T-helper 17 cell (primary cell): ENCODE data around the gene HS2ST1. TPM values are rescaled to one million over a fixed set of nuclear protein-coding genes. Genes with fewer than 3 reads are reported as not detected.
"Not testable (repeated sequence)": the region's sequence is repeated elsewhere in the genome, so short reads cannot be mapped to it uniquely, and the experiment has no call there.

ENCODE experiments used
- ATAC-seq: fragments of 150-1000 bp; cut with Tn5 transposase; 2 replicates; pipeline ENCODE4 v1.10.0; 2021; ENCODE audit warnings: mild to moderate bottlenecking, moderate library complexity
- DNase-seq, 3 donors: peaks; one replicate each; pipeline versions ENCODE4 v3.0.0 to v3.0.0-alpha.2; 2020 to 2021
- H3K9me3 ChIP-seq: one replicate; pipeline ENCODE4 v1.7.0; 2013; ENCODE audit warnings: low read length, mild to moderate bottlenecking; ENCODE audit not compliant: control insufficient read depth, poor library complexity, severe bottlenecking
- H3K27ac Mint-ChIP-seq: one replicate; pipeline ENCODE4 v1.8.0; 2022; ENCODE audit warnings: mild to moderate bottlenecking, moderate library complexity, mixed read lengths
- H3K27me3 Mint-ChIP-seq: one replicate; pipeline ENCODE4 v1.8.0; 2022; ENCODE audit warnings: mixed read lengths
- H3K36me3 Mint-ChIP-seq: one replicate; pipeline ENCODE4 v1.8.0; 2022; ENCODE audit warnings: low read depth, mixed read lengths
- H3K4me1 Mint-ChIP-seq: one replicate; pipeline ENCODE4 v1.8.0; 2022; ENCODE audit warnings: mild to moderate bottlenecking, mixed read lengths
- H3K4me3 Mint-ChIP-seq: one replicate; pipeline ENCODE4 v1.8.0; 2022; ENCODE audit warnings: mild to moderate bottlenecking, moderate library complexity, mixed read lengths
- total RNA-seq, 4 donors: library from RNA in 2 of 4; stranded (reverse) in 2 of 4; gene quantifications; one replicate each; pipeline ENCODE4 v1.2.3 and lab custom pipeline; 2022 to 2026

The HS2ST1 gene
- total RNA-seq, 2 donors from 2014 or later, result 11.7 to 12.0 TPM

DNA sequence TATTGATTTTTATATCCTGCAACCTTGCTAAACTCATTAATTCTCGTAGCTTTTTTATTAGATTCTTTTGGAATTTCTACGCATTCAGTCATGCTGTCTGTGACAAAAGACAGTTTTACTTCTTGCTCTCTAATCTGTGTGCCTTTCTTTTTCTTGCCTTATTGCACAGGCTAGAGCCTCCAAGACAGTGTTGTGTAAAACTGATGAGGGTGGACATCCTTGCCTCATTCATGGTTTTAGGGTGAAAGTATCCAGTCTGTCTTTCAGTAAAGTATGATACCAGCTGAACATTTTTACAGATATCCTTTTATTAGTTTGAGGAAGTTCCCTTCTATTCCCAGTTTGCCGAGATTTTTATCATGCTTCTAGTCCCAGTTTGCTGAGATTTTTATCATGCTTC lies 133.8 kb downstream of the HS2ST1 start:
- no peak for DNase-seq
- H3K27ac Mint-ChIP-seq, result no peak overlapping the region
- no peaks in the 10 kb centered on the region for H3K9me3 ChIP-seq
- no peak for ATAC-seq
- peaks cover 2% of the 10 kb centered on the region for H3K36me3 Mint-ChIP-seq
- H3K4me3 Mint-ChIP-seq, result no peak overlapping the region
- no peaks in the 10 kb centered on the region for H3K27me3 Mint-ChIP-seq
- peaks cover 19% of the 10 kb centered on the region for H3K4me1 Mint-ChIP-seq

DNA sequence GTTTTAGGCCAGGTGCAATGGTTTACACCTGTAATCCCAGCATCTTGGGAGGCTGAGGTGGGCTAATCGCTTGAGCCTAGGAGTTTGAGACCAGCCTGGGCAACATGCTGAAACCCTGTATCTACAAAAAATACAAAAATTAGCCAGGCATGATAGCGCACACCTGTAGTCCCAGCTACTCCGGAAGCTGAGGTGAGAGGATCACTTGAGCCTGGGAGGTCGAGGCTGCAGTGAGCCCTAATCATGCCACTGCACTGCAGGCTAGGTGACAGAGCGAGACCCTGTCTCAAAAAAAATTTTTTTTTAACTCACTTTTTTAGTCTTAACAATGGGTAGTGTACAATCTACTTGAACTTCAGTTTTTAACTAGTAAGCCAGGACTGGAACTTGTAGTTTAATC lies 137.5 kb downstream of the HS2ST1 start:
- Mint-ChIP-seq H3K27ac (no peak overlapping the region), H3K4me1 (peaks cover 9% of the 10 kb centered on the region), H3K36me3 (peaks cover 2% of the 10 kb centered on the region), H3K4me3 (no peak overlapping the region), H3K27me3 (no peaks in the 10 kb centered on the region)
- H3K9me3 ChIP-seq, result no peaks in the 10 kb centered on the region
- no peak for ATAC-seq
- DNase-seq, result no peak

DNA sequence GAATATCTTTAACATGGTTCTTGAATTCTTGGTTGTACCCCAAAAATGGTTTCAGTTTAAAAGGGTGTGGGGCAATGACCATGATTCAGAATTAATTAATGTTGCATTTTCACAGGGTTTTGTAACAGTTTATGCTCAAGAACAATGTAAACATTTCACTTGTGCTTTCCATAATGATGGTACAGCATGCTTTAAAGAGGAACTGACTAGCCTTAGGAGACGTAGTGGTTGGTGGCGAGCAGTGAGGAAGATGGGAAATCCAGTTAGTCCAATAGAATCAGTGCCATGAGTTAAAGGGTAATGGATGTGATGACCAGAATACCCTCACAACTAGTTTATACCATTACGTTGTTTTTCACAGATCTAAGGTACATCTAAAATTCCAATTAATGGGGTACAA lies 138.0 kb downstream of the HS2ST1 start:
- Mint-ChIP-seq H3K27me3 (no peaks in the 10 kb centered on the region), H3K4me1 (peaks cover 7% of the 10 kb centered on the region), H3K27ac (no peak overlapping the region), H3K36me3 (no peaks in the 10 kb centered on the region), H3K4me3 (no peak overlapping the region)
- ATAC-seq (no peak), DNase-seq (no peak)
- no peaks in the 10 kb centered on the region for H3K9me3 ChIP-seq

DNA sequence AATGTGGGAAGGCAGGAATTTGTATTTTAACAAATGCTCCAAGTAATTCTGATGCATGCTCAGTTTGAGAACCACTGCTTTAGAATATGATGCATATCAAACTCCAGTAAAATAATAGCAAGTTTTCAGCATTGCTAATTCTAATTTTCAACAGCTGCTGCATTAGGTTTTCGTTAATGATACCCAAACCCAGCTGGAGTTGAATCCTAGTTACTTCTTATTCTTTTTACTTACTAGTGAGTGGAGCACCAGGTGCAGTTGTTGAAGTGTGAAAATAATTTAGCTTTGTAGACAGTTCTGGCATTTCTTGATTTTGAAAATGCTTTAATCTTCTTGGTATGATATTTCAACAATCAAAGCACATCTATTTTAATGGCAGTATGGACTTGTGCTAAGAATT lies 138.5 kb downstream of the HS2ST1 start:
- Mint-ChIP-seq H3K27me3 (no peaks in the 10 kb centered on the region), H3K27ac (no peak overlapping the region), H3K4me1 (peaks cover 7% of the 10 kb centered on the region), H3K4me3 (no peak overlapping the region), H3K36me3 (no peaks in the 10 kb centered on the region)
- ATAC-seq (no peak), DNase-seq (no peak)
- H3K9me3 ChIP-seq, result no peaks in the 10 kb centered on the region

DNA sequence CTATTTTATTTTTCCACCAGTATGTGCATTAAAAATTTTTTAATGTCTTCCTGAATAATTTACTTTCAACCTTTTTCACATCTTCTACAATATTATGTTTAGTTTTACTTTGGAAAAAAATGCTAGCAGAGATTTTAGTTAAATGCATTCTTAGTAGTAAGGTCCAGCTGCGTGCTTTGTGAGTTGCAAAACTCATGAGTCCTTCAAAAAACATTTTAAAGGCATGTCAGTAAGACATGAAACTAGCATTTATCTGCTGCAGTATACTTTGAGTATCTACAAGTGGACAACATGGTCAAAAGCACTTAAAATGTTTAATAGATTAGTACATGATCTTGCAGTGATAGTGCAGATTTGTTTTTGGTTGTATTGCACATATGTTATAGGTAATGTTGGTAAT lies 139.0 kb downstream of the HS2ST1 start:
- H3K4me3 Mint-ChIP-seq, result no peak overlapping the region
- peaks cover 7% of the 10 kb centered on the region for H3K4me1 Mint-ChIP-seq
- no peaks in the 10 kb centered on the region for H3K36me3 Mint-ChIP-seq
- H3K9me3 ChIP-seq, result no peaks in the 10 kb centered on the region
- DNase-seq (no peak), ATAC-seq (no peak)
- H3K27me3 Mint-ChIP-seq, result no peaks in the 10 kb centered on the region
- H3K27ac Mint-ChIP-seq, result no peak overlapping the region

DNA sequence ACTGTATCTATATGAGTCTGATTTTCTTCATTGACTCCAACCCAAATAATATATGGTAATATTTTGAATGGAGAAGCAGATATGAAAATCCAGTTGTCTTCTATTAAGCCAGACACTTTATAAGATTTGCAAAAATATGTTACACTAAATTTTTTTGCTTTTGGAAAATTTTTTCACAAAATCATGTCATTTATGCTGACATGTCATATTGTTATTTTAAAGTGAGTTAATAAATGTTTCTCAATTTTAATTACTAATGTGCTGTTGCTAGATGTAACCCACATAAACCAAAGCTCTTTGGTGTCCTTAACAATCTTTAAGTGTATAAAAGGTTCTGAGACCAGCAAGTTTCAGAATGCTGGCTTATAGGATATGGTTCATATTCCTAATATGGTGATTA lies 142.5 kb downstream of the HS2ST1 start:
- ATAC-seq (no peak), DNase-seq (no peak)
- H3K4me1 Mint-ChIP-seq, result peaks cover 5% of the 10 kb centered on the region
- H3K9me3 ChIP-seq, result no peaks in the 10 kb centered on the region
- H3K36me3 Mint-ChIP-seq, result no peaks in the 10 kb centered on the region
- H3K27me3 Mint-ChIP-seq, result no peaks in the 10 kb centered on the region
- no peak overlapping the region for H3K4me3 Mint-ChIP-seq
- peak overlapping the region; percentile 75 for H3K27ac Mint-ChIP-seq

DNA sequence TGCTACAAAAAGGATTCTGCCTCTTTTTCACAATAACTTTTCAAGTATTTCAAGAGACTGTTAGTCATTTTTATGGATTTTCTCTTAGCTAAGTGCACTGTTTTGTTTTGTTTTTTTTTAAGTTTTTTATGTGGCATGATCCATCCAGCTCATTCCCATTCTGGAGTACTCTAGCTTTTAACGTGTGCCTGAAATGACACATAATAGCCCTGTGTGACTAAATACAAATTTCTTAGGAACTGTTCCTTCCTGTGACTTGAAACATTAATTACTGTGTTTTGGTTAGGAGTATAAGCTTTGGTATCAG lies 143.9 kb downstream of the HS2ST1 start:
- DNase-seq (no peak), ATAC-seq (no peak)
- no peaks in the 10 kb centered on the region for H3K9me3 ChIP-seq
- Mint-ChIP-seq H3K36me3 (no peaks in the 10 kb centered on the region), H3K27ac (peak overlapping the region; percentile 75), H3K4me3 (no peak overlapping the region), H3K4me1 (peaks cover 6% of the 10 kb centered on the region), H3K27me3 (no peaks in the 10 kb centered on the region)

DNA sequence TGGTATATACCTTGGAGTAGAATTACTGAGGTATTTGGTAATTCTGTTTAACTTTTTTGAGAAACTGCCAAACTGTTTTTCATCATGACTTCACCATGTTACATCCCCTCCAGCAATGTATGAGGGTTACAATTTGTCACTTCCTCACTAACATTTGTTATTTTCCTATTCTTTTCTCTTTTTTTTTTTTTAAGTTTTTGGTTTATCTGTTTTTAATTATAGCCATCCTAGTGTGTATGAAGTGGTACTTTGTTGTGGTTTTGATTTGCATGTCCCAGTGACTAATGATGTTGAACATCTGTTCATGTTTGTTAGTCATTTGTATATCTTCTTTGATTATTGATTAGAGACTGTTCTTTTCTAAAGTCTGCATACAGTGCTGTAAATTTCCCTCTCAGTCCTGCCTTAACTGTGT lies 147.3 kb downstream of the HS2ST1 start:
- H3K4me1 Mint-ChIP-seq, result peaks cover 9% of the 10 kb centered on the region
- peak; percentile 61 for ATAC-seq

DNA sequence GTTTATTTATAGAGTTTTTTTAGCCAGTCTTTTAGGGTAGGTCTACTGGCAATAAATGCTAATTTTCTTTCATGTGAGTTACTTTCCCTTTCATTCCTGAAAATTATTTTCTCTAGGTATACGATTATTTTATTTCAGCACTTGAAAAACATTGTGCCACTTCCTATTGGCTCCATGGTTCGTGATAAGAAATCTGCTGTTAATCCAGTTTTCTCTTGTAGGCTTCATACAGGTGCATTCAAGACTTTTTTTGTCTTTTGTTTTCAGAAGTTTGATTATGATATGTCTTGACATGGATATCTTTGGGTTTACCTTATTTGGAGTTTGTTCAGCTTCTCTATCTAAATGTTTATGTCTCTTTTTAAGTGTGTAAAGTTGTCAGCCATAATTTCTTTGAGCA lies 148.3 kb downstream of the HS2ST1 start:
- no peak for DNase-seq
- no peaks in the 10 kb centered on the region for H3K9me3 ChIP-seq
- peak overlapping the region; percentile 54 for H3K27ac Mint-ChIP-seq
- no peak for ATAC-seq
- H3K4me3 Mint-ChIP-seq, result no peak overlapping the region
- H3K36me3 Mint-ChIP-seq, result no peaks in the 10 kb centered on the region
- H3K4me1 Mint-ChIP-seq, result peaks cover 9% of the 10 kb centered on the region
- no peaks in the 10 kb centered on the region for H3K27me3 Mint-ChIP-seq

More for the DNA sequence above, 147.3 kb downstream of the HS2ST1 start:
- H3K9me3 ChIP-seq, result no peaks in the 10 kb centered on the region
- no peak for DNase-seq
- Mint-ChIP-seq H3K4me3 (no peak overlapping the region), H3K27me3 (no peaks in the 10 kb centered on the region), H3K36me3 (no peaks in the 10 kb centered on the region), H3K27ac (peak overlapping the region; percentile 54)

DNA sequence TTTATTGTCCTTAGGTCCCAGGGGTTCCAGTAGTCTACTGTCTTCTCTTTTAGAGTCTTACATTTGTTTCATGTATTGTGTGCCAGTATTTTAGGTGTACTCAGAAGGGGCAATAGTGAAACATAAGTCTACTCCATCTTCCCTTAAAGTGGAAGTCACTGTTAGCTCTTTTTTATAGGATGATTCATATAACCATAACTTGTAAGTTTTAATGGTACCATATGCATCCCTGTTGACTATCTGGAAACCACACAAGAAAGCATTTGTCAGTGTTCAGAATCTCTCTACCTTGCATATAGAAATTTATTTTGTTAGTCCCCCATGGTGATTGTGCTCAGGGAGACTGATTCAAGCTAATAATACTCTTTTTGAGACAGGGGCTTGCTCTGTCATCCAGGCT lies 149.9 kb downstream of the HS2ST1 start:
- H3K9me3 ChIP-seq, result no peaks in the 10 kb centered on the region
- H3K27ac Mint-ChIP-seq, result peak overlapping the region; percentile 24
- no peak overlapping the region for H3K4me3 Mint-ChIP-seq
- no peak for DNase-seq
- no peaks in the 10 kb centered on the region for H3K36me3 Mint-ChIP-seq
- H3K27me3 Mint-ChIP-seq, result no peaks in the 10 kb centered on the region
- peaks cover 11% of the 10 kb centered on the region for H3K4me1 Mint-ChIP-seq
- ATAC-seq, result no peak

DNA sequence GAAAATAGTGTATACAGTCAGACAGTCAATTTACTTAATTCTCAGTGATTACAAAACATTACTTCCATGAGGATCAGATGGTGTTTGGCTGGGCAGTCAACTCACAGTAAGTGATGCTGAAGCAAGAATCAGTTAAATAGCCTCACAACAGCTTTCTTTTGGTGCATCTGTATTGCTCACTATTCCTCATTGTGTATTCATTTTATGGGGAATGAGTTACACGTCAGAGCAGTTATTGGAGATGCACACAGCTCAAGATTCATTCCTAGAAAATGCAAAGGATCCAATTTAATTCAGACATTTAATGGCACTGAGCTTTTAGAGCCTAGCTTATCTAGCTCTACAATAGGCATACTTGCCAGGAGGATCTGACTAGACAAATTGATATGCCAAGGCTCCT lies 150.6 kb downstream of the HS2ST1 start:
- no peak for DNase-seq
- peaks cover 11% of the 10 kb centered on the region for H3K4me1 Mint-ChIP-seq
- no peak overlapping the region for H3K4me3 Mint-ChIP-seq
- no peaks in the 10 kb centered on the region for H3K27me3 Mint-ChIP-seq
- H3K36me3 Mint-ChIP-seq, result no peaks in the 10 kb centered on the region
- H3K9me3 ChIP-seq, result no peaks in the 10 kb centered on the region
- no peak overlapping the region for H3K27ac Mint-ChIP-seq
- no peak for ATAC-seq

DNA sequence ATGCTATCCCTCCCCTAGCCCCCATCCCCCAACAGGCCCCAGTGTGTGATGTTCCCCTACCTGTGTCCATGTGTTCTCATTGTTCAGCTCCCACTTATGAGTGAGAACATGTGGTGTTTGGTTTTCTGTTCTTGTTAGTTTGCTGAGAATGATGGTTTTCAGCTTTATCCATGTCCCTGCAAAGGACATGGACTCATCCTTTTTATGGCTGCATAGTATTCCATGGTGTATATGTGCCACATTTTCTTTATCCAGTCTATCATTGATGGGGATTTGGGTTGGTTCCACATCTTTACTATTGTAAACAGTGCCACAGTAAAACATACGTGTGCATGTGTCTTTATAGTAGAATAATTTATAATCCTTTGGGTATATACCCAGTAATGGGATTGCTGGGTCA lies 152.3 kb downstream of the HS2ST1 start:
- H3K36me3 Mint-ChIP-seq, H3K27me3 Mint-ChIP-seq, H3K4me3 Mint-ChIP-seq, DNase-seq, H3K9me3 ChIP-seq, ATAC-seq, H3K27ac Mint-ChIP-seq: not testable (repeated sequence)
- H3K4me1 Mint-ChIP-seq, result peaks cover 11% of the 10 kb centered on the region

DNA sequence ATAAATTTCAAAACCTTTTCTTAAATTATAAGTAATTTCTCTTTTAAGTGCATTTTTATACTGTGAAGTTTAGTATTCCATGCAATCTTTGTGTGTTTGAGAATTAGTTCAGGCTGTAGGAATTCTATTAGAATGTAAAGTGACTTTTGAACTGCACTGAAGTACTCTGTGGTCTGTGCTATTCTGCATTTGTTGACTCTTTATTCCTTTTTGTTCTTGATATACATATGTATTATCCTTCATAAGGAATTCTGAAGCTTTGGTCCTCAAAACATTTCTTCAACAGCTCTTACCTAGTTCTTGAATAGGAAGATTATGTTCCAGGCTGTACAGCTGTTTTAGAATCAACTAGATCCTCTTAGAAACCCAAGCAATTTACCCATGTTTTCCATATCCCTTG lies 158.0 kb downstream of the HS2ST1 start:
- ATAC-seq, result no peak
- H3K36me3 Mint-ChIP-seq, result peaks cover 2% of the 10 kb centered on the region
- DNase-seq, result no peak
- peaks cover 7% of the 10 kb centered on the region for H3K4me1 Mint-ChIP-seq
- H3K27ac Mint-ChIP-seq, result no peak overlapping the region
- no peaks in the 10 kb centered on the region for H3K9me3 ChIP-seq
- no peak overlapping the region for H3K4me3 Mint-ChIP-seq
- no peaks in the 10 kb centered on the region for H3K27me3 Mint-ChIP-seq

DNA sequence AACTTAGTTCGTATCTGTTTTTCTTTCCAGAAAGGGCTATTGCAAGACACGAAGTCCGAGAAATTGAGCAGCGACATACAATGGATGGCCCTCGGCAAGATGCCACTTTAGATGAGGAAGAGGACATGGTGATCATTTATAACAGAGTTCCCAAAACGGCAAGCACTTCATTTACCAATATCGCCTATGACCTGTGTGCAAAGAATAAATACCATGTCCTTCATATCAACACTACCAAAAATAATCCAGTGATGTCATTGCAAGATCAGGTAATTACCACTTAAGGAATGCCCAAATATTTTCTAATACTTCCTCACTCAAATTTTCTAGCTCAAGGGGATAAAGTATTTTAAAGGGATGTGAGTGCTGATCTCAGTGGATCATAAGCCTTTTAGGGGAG lies 158.5 kb downstream of the HS2ST1 start:
- Mint-ChIP-seq H3K4me3 (no peak overlapping the region), H3K27ac (peak overlapping the region; percentile 9), H3K27me3 (no peaks in the 10 kb centered on the region), H3K4me1 (peaks cover 9% of the 10 kb centered on the region), H3K36me3 (peaks cover 2% of the 10 kb centered on the region)
- ATAC-seq (no peak), DNase-seq (no peak)
- H3K9me3 ChIP-seq, result no peaks in the 10 kb centered on the region
